Stimulated activated effector memory CD8-positive, alpha-beta T cell treated with anti-CD3 and anti-CD28 coated beads, Interleukin-12 subunit alpha, Interleukin-12 subunit beta, amount 100 ng/mL, for 72 hours (primary cell): Measurements from ENCODE around the gene TSPAN15.
"Not testable (repeated sequence)": the region's sequence is repeated elsewhere in the genome, so short reads cannot be mapped to it uniquely, and the experiment has no call there.

Experiments
- ATAC-seq: fragments of 150-1000 bp; cut with Tn5 transposase; 2 replicates; pipeline ENCODE4 v1.10.0; 2021
- DNase-seq, 2 donors: peaks; one replicate each; pipeline ENCODE4 v3.0.0; 2021 to 2022; ENCODE audit warnings: low spot score in 2 of 2
- H3K27ac Mint-ChIP-seq: one replicate; pipeline ENCODE4 v1.8.0; 2022; ENCODE audit warnings: mild to moderate bottlenecking, mixed read lengths
- H3K36me3 Mint-ChIP-seq: one replicate; pipeline ENCODE4 v1.8.0; 2022; ENCODE audit warnings: mild to moderate bottlenecking, mixed read lengths
- H3K4me1 Mint-ChIP-seq: one replicate; pipeline ENCODE4 v1.8.0; 2022; ENCODE audit warnings: mixed read lengths
- H3K4me3 Mint-ChIP-seq: one replicate; pipeline ENCODE4 v1.8.0; 2022; ENCODE audit warnings: mild to moderate bottlenecking, mixed read lengths
- H3K9me3 Mint-ChIP-seq: one replicate; pipeline ENCODE4 v1.8.0; 2022; ENCODE audit warnings: mixed read lengths

The TSPAN15 gene

DNA sequence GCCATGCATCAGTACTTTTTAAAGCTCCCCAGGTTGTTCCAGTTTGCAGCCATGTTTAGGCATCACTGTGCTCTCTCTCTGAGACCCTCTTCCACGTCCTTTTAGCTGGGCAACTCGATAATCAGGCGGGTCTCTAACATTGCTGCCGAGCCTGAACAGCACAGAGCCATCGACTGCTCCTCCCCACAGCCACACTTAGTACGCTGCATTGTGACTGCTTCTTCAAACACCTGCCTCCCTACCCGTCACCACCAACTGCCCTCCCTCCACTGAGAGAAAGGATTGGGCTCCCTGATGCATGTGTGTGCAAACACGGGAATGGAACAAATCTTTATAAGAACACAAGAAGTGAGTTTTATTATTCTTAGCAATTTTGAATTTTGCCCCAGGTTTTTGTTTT lies 23.1 kb upstream of the TSPAN15 start:
- ATAC-seq: no peak
- H3K4me3 Mint-ChIP-seq: no peak overlapping the region
- peaks cover 47% of the 10 kb centered on the region for H3K4me1 Mint-ChIP-seq
- no peak overlapping the region for H3K27ac Mint-ChIP-seq
- no peak for DNase-seq
- no peaks in the 10 kb centered on the region for H3K9me3 Mint-ChIP-seq
- no peaks in the 10 kb centered on the region for H3K36me3 Mint-ChIP-seq

DNA sequence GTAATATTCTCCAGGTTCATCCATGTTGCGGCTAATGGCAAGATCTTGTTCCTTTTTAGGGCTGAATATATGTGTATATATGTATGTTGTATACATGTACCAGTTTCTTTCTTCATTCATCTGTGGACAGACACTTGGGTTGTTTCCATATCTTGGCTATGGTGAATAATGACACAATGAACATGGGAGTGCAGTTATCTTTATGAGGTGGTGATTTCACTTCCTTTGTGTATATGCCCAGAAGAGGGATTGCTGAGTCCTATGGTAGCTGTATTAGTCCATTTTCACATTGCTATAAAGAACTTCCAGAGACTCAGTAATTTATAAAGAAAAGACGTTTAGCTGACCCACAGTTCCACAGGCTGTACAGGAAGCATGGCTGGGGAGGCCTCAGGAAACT lies 17.1 kb upstream of the TSPAN15 start:
- no peaks in the 10 kb centered on the region for H3K4me1 Mint-ChIP-seq
- no peak overlapping the region for H3K4me3 Mint-ChIP-seq

DNA sequence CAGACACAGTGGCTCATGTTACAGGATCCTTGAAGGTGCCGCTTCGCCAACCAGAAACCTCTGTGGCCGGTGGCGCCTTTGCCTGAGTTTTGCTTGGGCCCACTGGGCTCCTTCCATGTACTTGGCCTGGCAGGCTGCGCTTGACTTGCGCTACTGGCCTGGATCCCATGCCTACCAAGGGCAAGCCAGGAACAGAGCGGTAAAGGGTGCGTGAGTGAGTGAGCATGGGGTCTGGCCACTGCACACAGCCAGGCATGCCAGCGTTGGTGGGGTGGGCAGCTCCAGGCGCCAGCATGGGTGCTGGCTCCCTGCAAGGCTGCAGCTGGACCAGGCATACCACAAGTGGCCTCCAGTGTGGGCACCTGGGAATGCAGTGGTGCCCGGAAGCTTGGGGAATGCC lies 16.3 kb upstream of the TSPAN15 start:
- Mint-ChIP-seq H3K36me3 (no peaks in the 10 kb centered on the region), H3K27ac (no peak overlapping the region), H3K9me3 (no peaks in the 10 kb centered on the region), H3K4me1 (no peaks in the 10 kb centered on the region), H3K4me3 (no peak overlapping the region)
- no peak for DNase-seq
- ATAC-seq: no peak

More for the DNA sequence above, 17.1 kb upstream of the TSPAN15 start:
- Mint-ChIP-seq H3K9me3 (no peaks in the 10 kb centered on the region), H3K36me3 (no peaks in the 10 kb centered on the region), H3K27ac (no peak overlapping the region)
- no peak for ATAC-seq
- DNase-seq: no peak

DNA sequence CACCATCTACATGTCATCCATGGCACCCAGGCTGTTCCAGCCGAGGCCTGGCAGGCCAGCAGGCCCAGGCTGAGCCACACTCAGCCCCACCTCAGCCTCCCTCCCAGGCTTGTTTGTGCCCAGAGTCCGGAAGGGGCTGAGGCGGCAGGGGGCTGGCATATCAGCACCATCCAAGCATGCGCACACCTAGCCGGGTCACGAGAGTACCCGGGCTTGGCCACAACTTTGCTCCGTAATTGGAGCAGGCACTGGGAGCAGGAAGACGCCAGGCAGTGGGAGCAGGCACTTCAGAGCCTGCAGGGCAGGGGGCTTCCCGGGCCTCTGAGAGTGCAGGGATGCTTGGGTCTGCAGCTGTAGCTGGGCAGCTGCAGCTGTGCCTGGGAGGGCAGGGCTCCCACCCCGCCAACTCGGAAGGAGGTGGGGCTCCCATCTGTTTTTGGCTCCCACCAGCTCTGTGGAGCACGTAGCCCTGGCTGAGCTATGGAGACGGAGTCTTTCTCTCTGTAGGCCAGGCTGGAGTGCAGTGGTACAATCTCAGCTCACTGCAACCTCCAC lies 15.2 kb upstream of the TSPAN15 start:
- Mint-ChIP-seq H3K4me3 (no peak overlapping the region), H3K36me3 (no peaks in the 10 kb centered on the region), H3K4me1 (no peaks in the 10 kb centered on the region), H3K27ac (no peak overlapping the region), H3K9me3 (no peaks in the 10 kb centered on the region)
- no peak for ATAC-seq
- DNase-seq: no peak

DNA sequence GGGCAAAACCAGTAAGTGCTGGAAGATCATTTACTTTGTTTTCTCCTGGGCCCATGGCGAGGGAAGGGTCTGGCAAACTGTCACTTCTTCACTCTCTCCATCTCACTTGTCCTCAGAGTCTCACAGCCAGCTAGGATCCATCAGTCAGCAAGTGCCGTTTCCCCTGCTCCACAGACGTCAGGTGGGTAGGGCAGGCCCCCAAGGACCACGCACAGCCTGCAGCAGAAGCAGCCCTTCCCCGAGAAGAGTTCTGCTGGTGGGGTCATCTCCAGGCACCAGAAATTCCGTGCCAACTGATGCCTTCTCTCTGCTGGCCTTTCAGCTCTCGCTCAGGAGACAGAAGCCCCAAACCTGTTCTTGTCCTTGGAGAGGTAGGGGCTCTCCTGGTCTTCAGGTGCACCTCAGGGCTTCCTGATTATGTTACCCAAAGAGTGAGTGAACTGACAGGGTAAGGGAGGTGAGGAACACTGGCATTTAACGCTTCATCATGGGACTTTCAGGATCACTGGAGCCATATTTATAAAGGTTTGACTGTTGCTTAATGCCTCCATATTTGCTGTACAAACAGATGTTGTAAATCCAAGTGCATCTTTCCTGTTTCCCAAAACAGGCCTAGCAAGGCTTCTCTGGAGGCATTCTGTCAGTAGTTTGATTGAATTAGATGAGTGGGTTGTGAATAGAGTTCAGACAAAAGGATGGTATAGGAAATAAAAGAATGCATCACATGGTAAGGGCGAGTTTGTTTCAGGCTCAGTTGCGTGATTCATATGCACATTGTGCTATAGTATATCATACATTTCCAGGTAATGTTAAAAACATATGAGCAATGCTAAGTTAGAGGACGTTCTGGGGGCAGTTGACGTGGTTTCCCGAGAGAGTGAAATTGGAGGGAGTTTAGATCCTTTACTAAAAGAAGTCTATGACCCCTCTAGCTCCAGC lies 13.7 kb upstream of the TSPAN15 start:
- H3K4me1 Mint-ChIP-seq: no peaks in the 10 kb centered on the region
- DNase-seq: no peak
- H3K36me3 Mint-ChIP-seq: no peaks in the 10 kb centered on the region
- H3K4me3 Mint-ChIP-seq: no peak overlapping the region
- no peaks in the 10 kb centered on the region for H3K9me3 Mint-ChIP-seq
- no peak for ATAC-seq
- no peak overlapping the region for H3K27ac Mint-ChIP-seq

DNA sequence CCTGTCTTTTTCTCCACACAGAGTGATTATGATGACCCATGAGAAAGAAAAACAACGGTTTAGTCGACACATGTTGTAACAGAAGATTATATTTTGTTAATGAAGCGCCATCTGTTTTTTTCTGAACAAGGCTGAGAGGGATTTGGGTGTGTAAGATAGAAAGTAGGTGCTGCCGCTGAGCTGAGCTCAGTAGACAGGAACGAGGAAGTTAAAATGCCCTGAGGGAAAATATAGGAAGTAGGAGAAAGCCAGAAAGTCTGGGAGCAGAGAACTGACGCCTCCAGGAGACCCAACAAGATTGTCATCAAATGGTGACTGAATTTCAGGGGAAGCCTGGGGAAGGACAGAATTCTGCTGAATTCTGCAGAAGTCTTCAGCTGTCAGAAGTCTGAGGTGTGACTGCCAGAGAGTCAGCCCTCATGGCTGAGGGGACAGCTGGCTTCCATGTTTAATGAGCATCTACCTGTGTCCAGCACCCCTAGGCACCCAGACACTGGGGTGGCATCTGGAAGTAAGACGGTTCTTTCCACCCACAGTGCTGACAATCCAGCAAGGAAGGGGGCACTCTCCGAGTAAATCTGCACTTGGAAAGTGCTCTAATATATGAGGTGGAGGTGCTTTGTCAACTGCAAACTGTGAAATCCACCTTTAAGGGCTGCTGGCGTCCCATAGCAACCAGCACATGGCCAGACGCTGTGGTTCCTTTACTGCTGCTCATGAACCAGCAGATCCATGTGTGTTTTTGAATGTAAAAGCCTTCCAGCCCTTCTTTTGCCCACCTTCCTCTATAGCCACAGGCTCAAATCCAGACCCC lies 12.5 kb upstream of the TSPAN15 start:
- Mint-ChIP-seq H3K27ac (no peak overlapping the region), H3K4me1 (no peaks in the 10 kb centered on the region), H3K9me3 (no peaks in the 10 kb centered on the region), H3K4me3 (no peak overlapping the region), H3K36me3 (no peaks in the 10 kb centered on the region)
- ATAC-seq (no peak), DNase-seq (no peak)

DNA sequence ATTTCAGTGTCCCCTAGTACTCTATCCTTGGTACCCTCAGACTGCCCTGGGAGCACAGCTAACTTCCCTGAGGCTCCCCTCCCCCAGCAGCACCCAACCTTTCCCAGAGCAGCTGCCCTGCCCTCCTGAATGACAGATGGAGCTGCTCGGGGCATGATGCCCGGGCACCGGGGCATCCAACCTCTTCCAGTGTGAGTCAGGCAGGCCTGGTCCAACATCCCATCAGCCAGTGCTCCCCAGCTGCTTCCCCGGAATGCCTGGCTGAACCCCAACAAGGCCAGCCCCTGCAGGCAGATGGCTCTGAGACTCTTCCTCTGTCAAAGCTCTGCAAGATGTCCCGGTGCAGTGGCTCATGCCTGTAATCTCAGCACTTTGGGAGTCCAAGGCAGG lies 11.9 kb upstream of the TSPAN15 start:
- no peaks in the 10 kb centered on the region for H3K9me3 Mint-ChIP-seq
- ATAC-seq (no peak), DNase-seq (no peak)
- no peaks in the 10 kb centered on the region for H3K36me3 Mint-ChIP-seq
- H3K4me1 Mint-ChIP-seq: no peaks in the 10 kb centered on the region
- no peak overlapping the region for H3K4me3 Mint-ChIP-seq
- no peak overlapping the region for H3K27ac Mint-ChIP-seq

DNA sequence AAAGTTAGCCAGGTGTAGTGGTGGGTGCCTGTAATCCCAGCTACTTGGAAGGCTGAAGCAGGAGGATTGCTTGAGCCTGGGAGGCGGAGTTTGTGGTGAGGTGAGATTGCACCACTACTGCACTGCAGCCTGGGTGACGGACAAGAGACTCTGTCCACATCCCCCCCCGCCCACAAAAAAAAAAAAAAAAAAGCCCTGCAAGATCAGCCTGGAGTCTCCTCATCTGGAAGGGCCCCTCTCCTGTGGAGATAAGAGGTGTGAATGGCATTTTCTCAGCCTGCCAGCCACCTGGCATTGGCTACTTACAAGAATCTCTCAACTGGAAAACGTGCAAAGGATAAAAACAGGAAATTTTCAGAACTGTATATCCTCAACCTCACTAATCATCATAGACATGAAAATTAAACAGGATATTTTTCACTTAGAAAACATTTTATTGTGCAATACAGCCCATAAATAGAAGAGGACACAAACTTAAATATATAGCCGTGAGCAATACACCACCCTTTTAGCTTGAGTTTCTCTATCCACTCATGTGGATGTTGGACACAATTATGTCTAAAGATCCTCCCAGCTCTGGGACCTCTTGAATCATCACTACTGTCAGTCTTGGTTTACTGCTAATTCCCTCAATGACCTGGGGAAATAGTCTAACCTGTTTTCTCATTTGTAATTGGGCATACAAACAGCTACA lies 11.3 kb upstream of the TSPAN15 start:
- Mint-ChIP-seq H3K9me3 (no peaks in the 10 kb centered on the region), H3K27ac (no peak overlapping the region), H3K4me3 (no peak overlapping the region), H3K4me1 (no peaks in the 10 kb centered on the region), H3K36me3 (no peaks in the 10 kb centered on the region)
- DNase-seq: no peak
- ATAC-seq: no peak

DNA sequence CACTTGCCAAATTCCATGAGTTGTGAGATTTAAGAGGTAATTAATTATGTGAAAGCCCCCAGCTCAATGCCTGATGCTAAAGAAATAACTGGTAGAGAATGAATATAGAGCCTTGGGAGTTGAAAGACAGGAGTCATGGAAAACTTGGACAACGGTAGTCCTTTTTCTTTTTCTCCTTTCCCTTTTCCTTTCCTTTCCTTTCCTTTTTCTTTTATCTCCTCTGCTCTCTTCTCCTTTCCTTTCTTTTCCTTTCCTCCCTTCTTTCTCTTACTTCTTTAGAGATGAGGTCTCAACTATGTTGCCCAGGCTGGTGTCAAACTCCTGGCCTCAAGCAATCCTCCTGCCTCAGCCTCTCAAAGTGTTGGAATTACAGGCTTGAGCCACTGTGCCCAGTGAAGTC lies 7.9 kb upstream of the TSPAN15 start:
- H3K27ac Mint-ChIP-seq: no peak overlapping the region
- H3K36me3 Mint-ChIP-seq: no peaks in the 10 kb centered on the region
- ATAC-seq: no peak
- H3K4me1 Mint-ChIP-seq: peaks cover 6% of the 10 kb centered on the region
- DNase-seq: no peak
- H3K4me3 Mint-ChIP-seq: no peak overlapping the region
- no peaks in the 10 kb centered on the region for H3K9me3 Mint-ChIP-seq

DNA sequence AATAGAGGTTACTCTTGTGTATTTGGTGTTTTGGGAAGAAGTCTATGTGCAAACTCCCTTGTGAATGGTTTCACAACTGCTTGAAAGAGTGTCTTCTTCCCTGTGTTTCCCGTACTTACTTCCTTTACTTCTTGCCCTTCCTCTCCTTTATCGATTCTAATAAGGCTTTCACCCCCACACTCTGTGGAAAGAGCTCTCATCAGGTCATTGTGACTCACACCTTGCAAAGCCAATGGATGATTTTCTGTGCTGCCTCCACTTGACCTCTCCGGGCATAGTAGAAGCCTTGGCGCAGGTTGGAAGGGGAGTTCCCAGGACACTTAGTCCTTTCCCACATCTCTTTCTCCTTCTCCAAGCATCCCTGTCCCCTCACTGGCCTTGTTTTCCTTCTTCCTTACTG lies 6.2 kb upstream of the TSPAN15 start:
- Mint-ChIP-seq H3K27ac (no peak overlapping the region), H3K9me3 (no peaks in the 10 kb centered on the region), H3K36me3 (no peaks in the 10 kb centered on the region), H3K4me1 (peaks cover 12% of the 10 kb centered on the region), H3K4me3 (no peak overlapping the region)
- no peak for ATAC-seq
- no peak for DNase-seq

DNA sequence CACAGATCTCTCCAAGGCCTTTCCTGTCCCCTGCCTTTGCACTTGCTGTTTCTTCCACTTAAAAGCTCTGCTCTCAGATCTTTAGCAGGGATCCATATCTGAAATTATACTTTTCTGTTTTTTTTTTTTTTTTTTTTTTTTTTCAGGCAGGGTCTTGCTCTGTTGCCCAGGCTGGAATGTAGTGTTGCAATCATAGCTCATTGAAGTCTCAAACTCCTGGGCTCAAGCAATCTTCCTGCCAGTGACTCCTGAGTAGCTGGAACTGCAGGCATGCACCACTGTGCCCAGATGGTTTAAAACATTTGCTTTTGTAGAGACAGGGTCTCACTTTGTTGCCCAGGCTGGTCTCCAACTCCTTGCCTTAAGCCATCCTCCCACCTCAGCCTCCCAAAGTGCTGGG lies 5.0 kb upstream of the TSPAN15 start:
- H3K4me1 Mint-ChIP-seq: peaks cover 18% of the 10 kb centered on the region
- H3K9me3 Mint-ChIP-seq: no peaks in the 10 kb centered on the region
- DNase-seq (no peak), ATAC-seq (no peak)
- H3K27ac Mint-ChIP-seq: peak overlapping the region; percentile 11
- H3K4me3 Mint-ChIP-seq: no peak overlapping the region
- no peaks in the 10 kb centered on the region for H3K36me3 Mint-ChIP-seq

DNA sequence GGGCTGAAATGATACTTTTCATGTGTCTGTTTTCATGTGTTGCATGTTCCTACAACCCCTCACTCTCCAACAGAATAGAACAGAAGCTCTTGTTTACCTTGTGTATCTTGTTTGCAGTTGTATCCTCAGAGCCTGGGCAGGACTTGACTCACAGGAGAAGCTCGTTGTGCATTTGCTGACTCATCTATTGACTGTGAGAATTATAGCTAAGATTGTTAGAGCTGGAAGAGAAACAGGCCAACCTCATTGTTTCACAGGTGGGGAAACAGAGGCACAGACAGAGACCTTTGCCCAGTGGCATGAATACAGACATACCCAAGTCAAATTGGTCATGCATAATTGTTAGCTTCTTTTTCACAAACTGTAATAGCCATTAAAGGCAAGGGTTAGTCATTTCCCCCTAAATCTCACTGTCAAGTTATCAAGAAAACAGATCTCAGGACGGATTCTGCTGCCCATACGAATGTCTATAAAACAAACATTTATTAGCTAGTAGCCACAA lies 4.6 kb upstream of the TSPAN15 start:
- no peaks in the 10 kb centered on the region for H3K9me3 Mint-ChIP-seq
- no peaks in the 10 kb centered on the region for H3K36me3 Mint-ChIP-seq
- H3K27ac Mint-ChIP-seq: no peak overlapping the region
- DNase-seq: no peak
- H3K4me1 Mint-ChIP-seq: peaks cover 22% of the 10 kb centered on the region
- no peak overlapping the region for H3K4me3 Mint-ChIP-seq
- peak; percentile 34 for ATAC-seq

DNA sequence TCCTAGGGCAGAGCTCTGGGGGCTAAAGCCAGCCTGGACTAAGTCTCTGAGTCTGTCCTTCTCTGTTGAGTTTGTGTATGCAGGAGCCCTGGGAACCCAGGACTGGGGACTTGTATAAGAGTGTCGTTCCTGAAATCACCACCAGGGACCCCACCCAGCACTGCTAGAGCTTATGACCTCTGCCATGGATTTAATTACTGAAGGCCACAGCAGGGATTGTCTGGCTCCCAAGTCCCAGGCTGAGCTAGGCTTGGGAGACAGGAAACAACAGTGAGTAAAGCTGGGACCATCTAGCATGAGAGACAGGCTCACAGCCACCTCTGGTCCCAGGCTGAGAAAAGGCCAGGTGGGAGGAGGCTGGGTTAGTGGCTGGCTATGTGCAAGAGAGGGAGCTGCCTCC lies 1.4 kb upstream of the TSPAN15 start:
- no peaks in the 10 kb centered on the region for H3K9me3 Mint-ChIP-seq
- H3K27ac Mint-ChIP-seq: no peak overlapping the region
- H3K4me1 Mint-ChIP-seq: peaks cover 35% of the 10 kb centered on the region
- no peaks in the 10 kb centered on the region for H3K36me3 Mint-ChIP-seq
- DNase-seq (peak in 1 of 2 donors; percentile 58), ATAC-seq (peak; percentile 69)
- H3K4me3 Mint-ChIP-seq: no peak overlapping the region

DNA sequence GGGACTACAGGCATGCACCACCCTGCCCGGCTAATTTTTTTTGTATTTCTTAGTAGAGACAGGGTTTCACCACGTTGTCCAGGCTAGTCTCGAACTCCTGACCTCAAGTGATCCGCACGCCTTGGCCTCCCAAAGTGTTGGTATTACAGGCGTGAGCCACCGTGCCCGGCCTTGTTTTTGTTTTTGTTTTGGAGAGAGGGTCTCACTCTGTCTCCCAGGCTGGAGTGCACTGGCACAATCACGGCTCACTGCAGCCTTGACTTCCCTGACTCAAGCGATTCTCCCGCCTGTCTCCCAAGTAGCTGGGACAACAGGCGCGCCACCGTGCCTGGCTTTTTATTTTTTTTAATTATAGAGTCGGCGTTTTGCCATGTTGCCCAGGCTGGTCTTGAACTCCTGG lies 870 bp upstream of the TSPAN15 start:
- peaks cover 39% of the 10 kb centered on the region for H3K4me1 Mint-ChIP-seq
- DNase-seq, ATAC-seq, H3K4me3 Mint-ChIP-seq, H3K9me3 Mint-ChIP-seq, H3K36me3 Mint-ChIP-seq, H3K27ac Mint-ChIP-seq: not testable (repeated sequence)

DNA sequence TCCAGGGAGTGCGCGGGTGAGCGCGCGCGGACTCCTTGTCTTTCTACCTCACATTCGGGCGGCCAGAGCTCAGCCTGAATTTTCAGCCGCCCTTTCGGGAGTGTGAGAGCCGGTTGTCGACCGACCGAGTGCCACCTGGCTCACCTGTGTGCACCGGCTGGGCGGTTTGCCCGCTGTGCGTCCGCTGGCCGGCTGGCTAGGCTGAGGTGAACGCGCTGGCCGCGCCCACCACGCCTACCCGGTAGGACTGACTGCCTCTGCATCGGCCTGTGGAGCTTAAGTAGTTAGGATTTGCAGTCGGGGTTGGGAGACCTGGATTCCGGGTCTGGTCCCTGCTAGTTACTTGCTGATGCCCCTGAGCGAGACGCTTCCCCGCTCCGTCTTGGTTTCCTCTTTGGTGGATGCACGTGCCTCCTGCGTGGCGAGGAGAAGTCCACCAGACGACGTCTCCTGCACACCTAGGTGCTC lies 553 bp downstream of the TSPAN15 start:
- ATAC-seq (peak; percentile 27), DNase-seq (no peak)
- peaks cover 38% of the 10 kb centered on the region for H3K4me1 Mint-ChIP-seq
- H3K4me3 Mint-ChIP-seq: peak overlapping the region; percentile 86
- H3K36me3 Mint-ChIP-seq: peaks cover 7% of the 10 kb centered on the region
- H3K27ac Mint-ChIP-seq: no peak overlapping the region
- no peaks in the 10 kb centered on the region for H3K9me3 Mint-ChIP-seq
